IMR-90 (cell line): ENCODE data around the gene FRMD1.

Experiments used
- CHD1 ChIP-seq: IDR thresholded peaks from 2 replicates; pipeline ENCODE4 v1.6.1; 2012; ENCODE audit warnings: low read depth, low read length, improper control_type of control experiment
- FOS ChIP-seq: fragments of 150-350 bp; IDR thresholded peaks from 2 replicates; pipeline ENCODE4 v1.6.1; 2016; ENCODE audit warnings: low read depth, low read length
- MAFK ChIP-seq: IDR thresholded peaks from 2 replicates; pipeline ENCODE4 v1.6.1; 2012; ENCODE audit warnings: low read depth, low read length, improper control_type of control experiment
- MAZ ChIP-seq: IDR thresholded peaks from 2 replicates; pipeline ENCODE4 v1.6.1; 2012; ENCODE audit warnings: low read depth, mild to moderate bottlenecking, low read length, improper control_type of control experiment, moderate library complexity, borderline replicate concordance
- POLR2A ChIP-seq: IDR thresholded peaks from 2 replicates; pipeline ENCODE4 v1.6.1; 2012; ENCODE audit warnings: mild to moderate bottlenecking, low read depth, low read length
- RAD21 ChIP-seq: IDR thresholded peaks from 2 replicates; pipeline ENCODE4 v1.6.1; 2012; ENCODE audit warnings: low read length, improper control_type of control experiment
- TF ChIP-seq, protein P1 (sequence below): conservative IDR thresholded peaks from 2 replicates; pipeline ENCODE4 v1.5.1; 2012; ENCODE audit warnings: mild to moderate bottlenecking, low read depth, low read length, improper control_type of control experiment

DNA sequence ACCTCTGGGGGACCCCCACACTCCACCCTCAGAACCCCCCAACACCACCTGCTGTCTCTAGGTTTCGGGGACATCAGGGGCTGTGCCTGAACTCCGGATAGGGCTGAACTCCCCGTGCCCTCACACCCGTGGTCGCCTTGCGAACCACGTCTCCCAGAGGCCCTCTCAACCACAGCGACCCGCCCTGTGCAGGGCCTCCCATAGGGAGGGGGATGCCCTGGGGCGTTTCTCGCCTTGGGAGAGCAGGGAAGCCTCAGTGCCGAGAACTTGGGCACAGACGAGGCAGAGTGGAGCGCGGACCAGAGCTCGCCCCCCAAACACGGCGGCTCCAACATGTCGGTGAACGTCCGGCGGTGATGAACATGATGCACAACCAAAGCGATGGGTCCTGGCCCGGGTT lies 6.8 kb downstream of the FRMD1 start:
- TF ChIP-seq CHD1 (no peak), RAD21 (no peak), FOS (no peak), POLR2A (no peak), MAFK (no peak), MAZ (no peak)
- TF ChIP-seq, protein P1, sequence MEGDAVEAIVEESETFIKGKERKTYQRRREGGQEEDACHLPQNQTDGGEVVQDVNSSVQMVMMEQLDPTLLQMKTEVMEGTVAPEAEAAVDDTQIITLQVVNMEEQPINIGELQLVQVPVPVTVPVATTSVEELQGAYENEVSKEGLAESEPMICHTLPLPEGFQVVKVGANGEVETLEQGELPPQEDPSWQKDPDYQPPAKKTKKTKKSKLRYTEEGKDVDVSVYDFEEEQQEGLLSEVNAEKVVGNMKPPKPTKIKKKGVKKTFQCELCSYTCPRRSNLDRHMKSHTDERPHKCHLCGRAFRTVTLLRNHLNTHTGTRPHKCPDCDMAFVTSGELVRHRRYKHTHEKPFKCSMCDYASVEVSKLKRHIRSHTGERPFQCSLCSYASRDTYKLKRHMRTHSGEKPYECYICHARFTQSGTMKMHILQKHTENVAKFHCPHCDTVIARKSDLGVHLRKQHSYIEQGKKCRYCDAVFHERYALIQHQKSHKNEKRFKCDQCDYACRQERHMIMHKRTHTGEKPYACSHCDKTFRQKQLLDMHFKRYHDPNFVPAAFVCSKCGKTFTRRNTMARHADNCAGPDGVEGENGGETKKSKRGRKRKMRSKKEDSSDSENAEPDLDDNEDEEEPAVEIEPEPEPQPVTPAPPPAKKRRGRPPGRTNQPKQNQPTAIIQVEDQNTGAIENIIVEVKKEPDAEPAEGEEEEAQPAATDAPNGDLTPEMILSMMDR: no peak
